T-cell (primary cell): ENCODE measurements around the gene CADM1. TPM values are rescaled to one million over a fixed set of nuclear protein-coding genes. Genes with fewer than 3 reads are reported as not detected.

Source experiments
- ATAC-seq, 4 experiments: fragments of 200-7000 bp in 3 of 4; fragments of 150-1000 bp in 1 of 4; cut with Tn5 transposase; replicated peaks in 1 of 4; 1 replicate in 3 of 4; 2 replicates in 1 of 4; pipeline ENCODE4 v1.10.0; 2021; ENCODE audit warnings: moderate library complexity in 3 of 4, mild to moderate bottlenecking in 2 of 4, moderate number of reproducible peaks in 1 of 4
- CTCF ChIA-PET, 2 donors: fragments of 300-600 bp; sonication (Branson Sonifier 250); formaldehyde crosslinking; loops; one replicate each; lab custom pipeline; 2022; ENCODE audit warnings: antibody characterized with exemption in 2 of 2; lab: Charles Lee
- POLR2A ChIA-PET, 2 donors: fragments of 300-600 bp; sonication (Branson Sonifier 250); formaldehyde crosslinking; loops; one replicate each; lab custom pipeline; 2022; ENCODE audit warnings: antibody characterized with exemption in 2 of 2; lab: Charles Lee
- DNase-seq, 35 experiments: peaks; one replicate each; pipeline versions ENCODE4 v3.0.0 to v3.0.0-alpha.2; 2013 to 2023
- H3K27ac ChIP-seq: one replicate; pipeline ENCODE4 v1.5.1; 2013; ENCODE audit warnings: low read length
- H3K27me3 ChIP-seq, 2 experiments: replicated peaks in 1 of 2; 1 replicate in 1 of 2; 2 replicates in 1 of 2; pipeline versions ENCODE4 v1.6.1 to v1.7.0; 2013; ENCODE audit warnings: low read length in 1 of 2, mixed read lengths in 1 of 2; ENCODE audit not compliant: control insufficient read depth in 2 of 2, insufficient read depth in 2 of 2; ENCODE audit errors: extremely low read depth in 1 of 2
- H3K36me3 ChIP-seq, 2 donors: 1 replicate in 1 of 2; 2 replicates in 1 of 2; pipeline versions ENCODE4 v1.6.1 to v1.7.0; 2013; ENCODE audit warnings: low read length in 1 of 2; ENCODE audit not compliant: control insufficient read depth in 2 of 2, insufficient read depth in 1 of 2; ENCODE audit errors: extremely low read depth in 1 of 2
- H3K4me1 ChIP-seq, 2 experiments: 1 replicate in 1 of 2; 2 replicates in 1 of 2; pipeline versions ENCODE4 v1.6.1 to v1.7.0; 2013; ENCODE audit warnings: low read length in 2 of 2, mixed read lengths in 1 of 2; ENCODE audit not compliant: insufficient read depth in 2 of 2, control insufficient read depth in 1 of 2; ENCODE audit errors: extremely low read depth in 1 of 2
- H3K4me3 ChIP-seq, 2 donors: 1 replicate in 1 of 2; 2 replicates in 1 of 2; pipeline versions ENCODE4 v1.5.1 to v1.7.0; 2013; ENCODE audit warnings: mild to moderate bottlenecking in 2 of 2, low read length in 1 of 2, moderate library complexity in 1 of 2; ENCODE audit not compliant: control insufficient read depth in 1 of 2; ENCODE audit errors: extremely low read depth in 1 of 2
- H3K9me3 ChIP-seq: 2 replicates; pipeline ENCODE4 v1.7.0; 2013
- H3K27ac Mint-ChIP-seq, 2 donors: one replicate each; pipeline ENCODE4 v1.8.0; 2020 to 2021; ENCODE audit warnings: mild to moderate bottlenecking in 2 of 2, mixed read lengths in 2 of 2
- H3K27me3 Mint-ChIP-seq, 2 donors: one replicate each; pipeline ENCODE4 v1.8.0; 2021 to 2022; ENCODE audit warnings: mixed read lengths in 2 of 2
- H3K36me3 Mint-ChIP-seq: one replicate; pipeline ENCODE4 v1.8.0; 2021; ENCODE audit warnings: mixed read lengths
- H3K4me1 Mint-ChIP-seq, 3 donors: one replicate each; pipeline ENCODE4 v1.8.0; 2020 to 2022; ENCODE audit warnings: mixed read lengths in 3 of 3, mild to moderate bottlenecking in 1 of 3
- H3K4me3 Mint-ChIP-seq, 3 donors: one replicate each; pipeline ENCODE4 v1.8.0; 2020 to 2022; ENCODE audit warnings: mild to moderate bottlenecking in 3 of 3, mixed read lengths in 3 of 3, moderate library complexity in 3 of 3
- H3K9me3 Mint-ChIP-seq, 3 donors: one replicate each; pipeline ENCODE4 v1.8.0; 2020 to 2022; ENCODE audit warnings: mixed read lengths in 3 of 3
- WGBS: methylation state at CpG from one replicate; pipeline ENCODE4 v1.1.5; 2013; ENCODE audit warnings: missing lambda C conversion rate; ENCODE audit not compliant: insufficient coverage; 5-methylcytosine and 5-hydroxymethylcytosine counted together
- total RNA-seq, 35 experiments: library from RNA in 6 of 35; stranded (reverse) in 6 of 35; fragments of 120-200 nt in 1 of 35; gene quantifications; one replicate each; pipeline versions ENCODE4 v1.2.1 to v1.2.4 and lab custom pipeline; 2013 to 2026

The CADM1 gene
- total RNA-seq, 5 donors from 2014 or later (not counting 1 experiment from before 2014, with no cell fraction given) = 2.1 to 6.7 (median 3.1) TPM

DNA sequence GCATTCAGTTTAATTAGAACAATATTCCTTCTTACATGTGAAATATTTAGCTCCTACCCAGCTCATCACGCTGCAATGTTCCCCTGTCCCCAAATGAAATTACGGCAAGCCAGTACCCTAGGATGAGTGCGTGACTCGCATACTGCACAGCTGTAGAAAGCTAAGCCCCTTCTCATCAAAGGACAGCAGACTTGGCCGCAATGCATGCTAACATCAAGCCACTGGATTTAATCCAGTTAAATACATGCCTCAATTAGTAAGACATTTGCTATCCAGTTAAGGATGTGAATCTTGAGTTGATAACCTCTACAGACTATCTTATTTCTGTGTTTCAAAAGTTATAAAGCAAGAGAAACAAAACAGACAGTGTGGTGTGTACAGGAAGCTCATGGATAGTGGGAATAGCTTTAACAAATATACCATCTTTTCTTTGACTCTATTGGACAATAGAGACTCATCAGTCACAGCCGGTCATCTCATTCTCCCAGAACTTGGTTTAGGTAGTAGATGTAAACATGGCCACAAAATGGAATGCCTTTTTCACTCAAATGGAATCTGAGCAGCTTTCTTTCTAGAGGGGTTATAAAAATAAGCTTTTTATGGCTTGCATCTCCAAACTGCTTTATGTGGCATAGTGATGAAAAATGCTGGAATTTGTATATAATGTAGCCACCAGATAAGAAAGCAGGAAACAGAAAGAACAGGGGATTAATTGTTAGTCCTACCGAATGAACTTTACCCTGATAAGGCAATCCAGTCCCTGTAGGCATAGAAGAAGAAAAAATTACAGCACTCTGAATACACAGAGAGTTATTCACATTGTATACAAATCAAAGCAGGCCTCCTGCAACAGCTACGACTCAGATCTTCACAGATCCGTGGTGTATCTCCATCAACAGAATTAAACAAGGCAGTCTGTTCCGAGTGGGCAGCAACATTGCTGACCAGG is 224.1 kb downstream of the CADM1 start:
- H3K27me3 ChIP-seq = peaks cover 0 to under 1% of the 10 kb centered on the region in 2 experiments
- no peak overlapping the region for H3K27ac ChIP-seq
- H3K4me3 Mint-ChIP-seq = no peak overlapping the region
- no peak overlapping the region for H3K27ac Mint-ChIP-seq
- no peaks in the 10 kb centered on the region for H3K4me1 Mint-ChIP-seq
- H3K36me3 ChIP-seq = no peaks in the 10 kb centered on the region
- H3K27me3 Mint-ChIP-seq = peaks cover 4% of the 10 kb centered on the region in 2 donors
- H3K36me3 Mint-ChIP-seq = no peaks in the 10 kb centered on the region
- H3K9me3 ChIP-seq = no peaks in the 10 kb centered on the region
- WGBS = 82% methylated on average over 7 of the region's 10 CpGs
- ATAC-seq = no peak
- ChIA-PET CTCF (no interaction called here), POLR2A (no interaction called here)
- no peak for DNase-seq
- H3K4me1 ChIP-seq = no peaks in the 10 kb centered on the region
- no peak overlapping the region for H3K4me3 ChIP-seq
- peaks cover 0 to 5% (median 0%) of the 10 kb centered on the region in 3 donors for H3K9me3 Mint-ChIP-seq

DNA sequence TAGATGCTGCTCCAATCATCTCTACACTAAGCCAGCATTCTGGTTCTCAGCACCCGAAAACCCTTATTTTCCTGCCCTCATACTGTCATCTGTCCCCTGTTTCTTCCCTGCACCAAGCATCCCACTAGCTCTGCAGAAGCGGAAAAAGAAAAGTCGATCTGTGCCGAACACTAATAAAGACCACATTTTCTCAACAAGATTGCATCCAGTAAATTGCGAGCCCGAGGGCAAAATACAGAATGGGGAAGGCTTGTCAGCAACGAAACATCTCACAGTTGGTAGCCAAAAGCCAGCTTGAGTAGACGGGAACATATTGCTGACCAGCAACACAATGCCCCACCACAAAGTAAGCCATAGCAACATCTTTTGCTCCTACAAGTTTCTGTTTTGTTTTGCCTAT is 227.4 kb downstream of the CADM1 start:
- CTCF ChIA-PET = no interaction called here
- peaks cover 0 to 4% of the 10 kb centered on the region in 2 experiments for H3K27me3 ChIP-seq
- 98% methylated on average over 6 of the region's 8 CpGs for WGBS
- POLR2A ChIA-PET = no interaction called here
- no peak overlapping the region for H3K27ac ChIP-seq
- Mint-ChIP-seq H3K27me3 (peaks cover 4 to 7% of the 10 kb centered on the region in 2 donors), H3K4me3 (no peak overlapping the region), H3K9me3 (peaks cover 0 to 5% (median 0%) of the 10 kb centered on the region in 3 donors), H3K36me3 (no peaks in the 10 kb centered on the region), H3K4me1 (no peaks in the 10 kb centered on the region), H3K27ac (no peak overlapping the region)
- ATAC-seq = no peak
- H3K4me1 ChIP-seq = no peaks in the 10 kb centered on the region
- DNase-seq = no peak
- H3K9me3 ChIP-seq = no peaks in the 10 kb centered on the region
- no peaks in the 10 kb centered on the region for H3K36me3 ChIP-seq
- no peak overlapping the region for H3K4me3 ChIP-seq

DNA sequence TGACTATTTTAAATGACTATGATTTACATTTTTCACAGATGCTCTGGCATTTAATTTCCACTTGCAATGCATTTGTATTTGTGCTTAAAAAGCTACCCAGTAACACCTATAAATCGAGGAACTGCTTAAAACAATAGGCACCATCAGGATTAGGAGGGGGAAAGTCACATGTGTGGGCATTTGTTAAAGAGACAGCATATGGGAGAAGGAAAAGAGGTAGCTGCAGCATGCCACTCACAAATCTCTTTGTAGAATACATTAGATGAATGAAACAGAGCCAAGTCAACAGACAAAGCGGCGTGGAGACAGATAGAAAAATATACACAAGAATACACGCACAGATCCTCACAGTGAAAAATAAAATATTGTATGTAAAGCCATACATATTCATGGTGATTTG is 228.0 kb downstream of the CADM1 start:
- no peaks in the 10 kb centered on the region for H3K9me3 ChIP-seq
- DNase-seq = no peak
- H3K36me3 Mint-ChIP-seq = no peaks in the 10 kb centered on the region
- POLR2A ChIA-PET = no interaction called here
- peaks cover 0 to 5% (median 0%) of the 10 kb centered on the region in 3 donors for H3K9me3 Mint-ChIP-seq
- H3K4me1 Mint-ChIP-seq = no peaks in the 10 kb centered on the region
- no peaks in the 10 kb centered on the region for H3K36me3 ChIP-seq
- H3K27me3 ChIP-seq = peaks cover 0 to 4% of the 10 kb centered on the region in 2 experiments
- H3K4me3 Mint-ChIP-seq = no peak overlapping the region
- H3K4me3 ChIP-seq = no peak overlapping the region
- WGBS = no CpG with 5 or more reads among the region's 4 CpGs
- CTCF ChIA-PET = no interaction called here
- peaks cover 4 to 7% of the 10 kb centered on the region in 2 donors for H3K27me3 Mint-ChIP-seq
- H3K27ac ChIP-seq = no peak overlapping the region
- no peaks in the 10 kb centered on the region for H3K4me1 ChIP-seq
- no peak for ATAC-seq
- no peak overlapping the region for H3K27ac Mint-ChIP-seq

DNA sequence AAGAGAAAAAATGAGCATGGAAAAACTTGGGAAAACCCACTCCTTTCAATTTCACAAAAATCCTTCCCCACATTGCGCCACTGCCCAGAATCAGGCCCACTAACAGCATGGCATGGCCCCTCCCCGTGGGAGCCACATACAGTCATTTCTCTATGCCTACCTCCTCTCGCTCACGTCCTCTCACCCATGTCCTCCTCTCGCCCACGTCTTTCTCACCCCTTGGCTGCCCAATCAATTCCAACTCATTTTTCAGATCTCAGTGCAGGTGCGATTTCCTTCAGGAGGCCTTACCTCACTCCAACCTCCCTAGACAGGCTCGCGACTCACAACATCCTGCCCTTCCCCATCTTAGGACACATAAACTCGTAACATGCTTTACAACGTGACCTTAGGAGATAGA is 229.2 kb downstream of the CADM1 start:
- H3K9me3 Mint-ChIP-seq = peaks cover 0 to 5% (median 0%) of the 10 kb centered on the region in 3 donors
- H3K27me3 Mint-ChIP-seq = peaks cover 4 to 7% of the 10 kb centered on the region in 2 donors
- Histone ChIP-seq H3K36me3 (no peaks in the 10 kb centered on the region), H3K9me3 (no peaks in the 10 kb centered on the region), H3K27ac (no peak overlapping the region), H3K27me3 (peaks cover 0 to 4% of the 10 kb centered on the region in 2 experiments), H3K4me1 (no peaks in the 10 kb centered on the region), H3K4me3 (no peak overlapping the region)
- no peaks in the 10 kb centered on the region for H3K36me3 Mint-ChIP-seq
- ChIA-PET POLR2A (no interaction called here), CTCF (no interaction called here)
- H3K4me3 Mint-ChIP-seq = no peak overlapping the region
- ATAC-seq (no peak), DNase-seq (no peak)
- no peak overlapping the region for H3K27ac Mint-ChIP-seq
- WGBS = 70% methylated on average over 7 of the region's 11 CpGs
- H3K4me1 Mint-ChIP-seq = no peaks in the 10 kb centered on the region

DNA sequence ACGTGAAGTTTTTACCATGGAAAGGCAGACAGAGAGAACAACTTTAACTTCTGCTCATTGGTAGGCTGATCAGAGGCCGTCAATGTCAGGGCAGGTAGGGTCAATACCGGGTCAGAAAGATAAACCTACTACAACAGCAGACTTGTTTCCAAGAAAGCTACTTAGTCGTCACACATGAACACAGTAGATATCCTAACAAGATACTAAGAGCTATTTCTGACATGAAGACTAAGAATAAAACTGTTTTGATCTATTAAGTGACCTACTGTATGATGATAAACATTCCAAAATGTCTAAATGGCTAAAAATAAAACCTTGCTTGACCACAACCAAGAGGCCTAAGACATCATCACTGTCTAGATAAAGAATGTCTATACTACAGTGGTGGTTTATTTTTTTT is 231.3 kb downstream of the CADM1 start:
- WGBS = 40% methylated on average over 1 of the region's 4 CpGs
- Histone ChIP-seq H3K4me3 (no peak overlapping the region), H3K36me3 (no peaks in the 10 kb centered on the region), H3K4me1 (peaks cover 0 to 3% of the 10 kb centered on the region in 2 experiments), H3K27ac (no peak overlapping the region), H3K9me3 (no peaks in the 10 kb centered on the region), H3K27me3 (peaks cover 0 to 4% of the 10 kb centered on the region in 2 experiments)
- ATAC-seq = no peak
- ChIA-PET POLR2A (no interaction called here), CTCF (no interaction called here)
- Mint-ChIP-seq H3K27ac (no peak overlapping the region), H3K4me1 (no peaks in the 10 kb centered on the region), H3K36me3 (no peaks in the 10 kb centered on the region), H3K27me3 (peaks cover 1 to 11% of the 10 kb centered on the region in 2 donors), H3K4me3 (no peak overlapping the region), H3K9me3 (no peaks in the 10 kb centered on the region)
- no peak for DNase-seq

DNA sequence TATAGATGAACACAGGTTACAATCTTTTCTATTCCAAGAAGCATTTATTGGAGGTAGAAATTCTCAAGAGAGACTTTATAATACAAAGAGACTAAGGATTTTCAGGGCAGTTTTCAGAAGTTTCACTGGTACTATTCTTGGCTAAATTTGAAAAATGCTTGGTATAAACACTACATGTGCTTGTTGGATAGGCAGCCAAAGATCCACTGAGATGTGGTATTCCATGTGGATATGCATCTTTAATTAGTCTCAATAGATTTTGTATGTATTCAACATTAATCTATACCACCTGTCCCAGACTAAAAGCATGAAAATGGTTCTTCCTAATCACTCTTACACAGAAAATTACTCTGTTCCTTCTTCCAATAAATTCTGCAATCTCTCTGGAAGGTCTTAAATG is 232.6 kb downstream of the CADM1 start:
- H3K27ac Mint-ChIP-seq = no peak overlapping the region
- H3K36me3 Mint-ChIP-seq = no peaks in the 10 kb centered on the region
- H3K4me1 ChIP-seq = peaks cover 0 to 3% of the 10 kb centered on the region in 2 experiments
- CTCF ChIA-PET = no interaction called here
- H3K36me3 ChIP-seq = no peaks in the 10 kb centered on the region
- no peaks in the 10 kb centered on the region for H3K9me3 Mint-ChIP-seq
- ATAC-seq = no peak
- no peak overlapping the region for H3K4me3 Mint-ChIP-seq
- no peak overlapping the region for H3K27ac ChIP-seq
- POLR2A ChIA-PET = no interaction called here
- H3K4me1 Mint-ChIP-seq = no peaks in the 10 kb centered on the region
- H3K27me3 Mint-ChIP-seq = peaks cover 1 to 11% of the 10 kb centered on the region in 2 donors
- DNase-seq = no peak
- H3K4me3 ChIP-seq = no peak overlapping the region
- H3K9me3 ChIP-seq = no peaks in the 10 kb centered on the region
- H3K27me3 ChIP-seq = peaks cover 0 to 4% of the 10 kb centered on the region in 2 experiments
